Spleen (tissue), 11 donors: ENCODE results near the gene EYA2. TPM values are rescaled to one million over a fixed set of nuclear protein-coding genes. Genes with fewer than 3 reads are reported as not detected.
A peak's percentile ranks its signal among the peaks of the same experiment; 100 is the strongest.

Experiments
- DNase-seq: peaks from one replicate; pipeline ENCODE4 v3.0.0-alpha.2; 2020
- H3K27ac ChIP-seq, 8 donors: fragments of 200-600 bp; sonication (generic) in 7 of 8; 1 replicate in 4 of 8; 2 replicates in 4 of 8; pipeline versions ENCODE4 v1.5.0 to v1.8.0; 2016 to 2021; ENCODE audit warnings: inconsistent platforms in 4 of 8, mild to moderate bottlenecking in 4 of 8, moderate library complexity in 1 of 8
- H3K27me3 ChIP-seq, 7 donors: fragments of 200-600 bp; sonication (generic) in 6 of 7; replicated peaks in 1 of 7; 1 replicate in 4 of 7; 2 replicates in 3 of 7; pipeline versions ENCODE4 v1.5.0 to v1.8.0; 2016 to 2021; ENCODE audit warnings: inconsistent platforms in 3 of 7, mild to moderate bottlenecking in 1 of 7
- H3K36me3 ChIP-seq, 6 donors: fragments of 200-600 bp; sonication (generic) in 5 of 6; 1 replicate in 4 of 6; 2 replicates in 2 of 6; pipeline versions ENCODE4 v1.5.0 to v1.8.0; 2016 to 2021; ENCODE audit warnings: inconsistent platforms in 2 of 6
- H3K4me1 ChIP-seq, 6 donors: fragments of 200-600 bp; sonication (generic) in 5 of 6; 1 replicate in 3 of 6; 2 replicates in 3 of 6; pipeline versions ENCODE4 v1.5.0 to v1.8.0; 2016 to 2021; ENCODE audit warnings: inconsistent platforms in 3 of 6
- H3K4me3 ChIP-seq, 8 donors: fragments of 200-600 bp; sonication (generic) in 7 of 8; 1 replicate in 4 of 8; 2 replicates in 4 of 8; pipeline versions ENCODE4 v1.5.0 to v1.8.0; 2016 to 2021; ENCODE audit warnings: inconsistent platforms in 4 of 8, mild to moderate bottlenecking in 4 of 8, moderate library complexity in 2 of 8
- H3K9me3 ChIP-seq, 8 donors: fragments of 200-600 bp; sonication (generic) in 7 of 8; 1 replicate in 4 of 8; 2 replicates in 4 of 8; pipeline versions ENCODE4 v1.5.0 to v1.8.0; 2016 to 2021; ENCODE audit warnings: inconsistent platforms in 4 of 8
- POLR2A ChIP-seq, 3 donors: fragments of 450-650 bp; IDR thresholded peaks; one replicate each; pipeline ENCODE4 v1.5.1; 2017; ENCODE audit warnings: antibody characterized with exemption in 3 of 3, mild to moderate bottlenecking in 1 of 3
- POLR2AphosphoS5 ChIP-seq, 3 donors: sonication (generic); formaldehyde crosslinking; IDR thresholded peaks; one replicate each; pipeline ENCODE4 v1.5.1; 2017; ENCODE audit warnings: antibody characterized with exemption in 3 of 3
- WGBS, 5 donors: extraction: QIAGEN DNeasy Blood & Tissue Kit in 3 of 5; methylation state at CpG; one replicate each; pipeline versions ENCODE4 v1.1.5 to v1.1.7; 2013 to 2018; 5-methylcytosine and 5-hydroxymethylcytosine counted together
- intact Hi-C: fragments of 100-400 bp; cut with DNase I; formaldehyde crosslinking; loops from one replicate; pipeline ENCODE4 v1.15.0; 2023; ENCODE audit warnings: low total_unique reads
- polyA plus RNA-seq, 3 donors: library from polyadenylated mRNA; stranded (reverse); fragments of 200-250 nt; gene quantifications; one replicate each; pipeline ENCODE4 v1.2.1, GENCODE V29; 2013
- total RNA-seq, 7 donors: library from RNA; depleted of rRNA in 3 of 7; stranded (reverse); fragments of >200 nt in 3 of 7; fragmentation: NEBNext Ultra II Directional in 4 of 7; extraction: Animal tissue kit (Norgen Biotek cat#: 25700) in 4 of 7; gene quantifications; one replicate each; pipeline versions ENCODE4 v1.1.0 to v1.2.1, GENCODE V29; 2016 to 2021
- TF ChIP-seq, protein P1 (sequence below), 11 experiments: fragments of 200-600 bp in 7 of 11; fragments of 450-650 bp in 4 of 11; sonication (generic) in 4 of 11; IDR thresholded peaks in 8 of 11; conservative IDR thresholded peaks in 3 of 11; 1 replicate in 7 of 11; 2 replicates in 4 of 11; pipeline versions ENCODE4 v1.4.0 to v1.8.0; 2016 to 2021; ENCODE audit warnings: antibody characterized with exemption in 11 of 11, inconsistent platforms in 4 of 11, mild to moderate bottlenecking in 1 of 11
- donor health status: healthy with polysubstance abuse.
- donor health status: DM: no; HTN: no; CAD: no; lungs with moderate emphysema.
- donor health status: DM: no; HTN: no; CAD: no.
- donor health status: Bipolar disorder and iron deficiency.
- donor health status: healthy.
- donor health status: DM: no; HTN: no; CAD: no.
- donor health status: DM: yes; HTN: yes; CAD: no.

The EYA2 gene
- total and polyA plus RNA-seq, 10 donors: 0.26 to 0.76 (median 0.51) TPM; not detected in 1

DNA sequence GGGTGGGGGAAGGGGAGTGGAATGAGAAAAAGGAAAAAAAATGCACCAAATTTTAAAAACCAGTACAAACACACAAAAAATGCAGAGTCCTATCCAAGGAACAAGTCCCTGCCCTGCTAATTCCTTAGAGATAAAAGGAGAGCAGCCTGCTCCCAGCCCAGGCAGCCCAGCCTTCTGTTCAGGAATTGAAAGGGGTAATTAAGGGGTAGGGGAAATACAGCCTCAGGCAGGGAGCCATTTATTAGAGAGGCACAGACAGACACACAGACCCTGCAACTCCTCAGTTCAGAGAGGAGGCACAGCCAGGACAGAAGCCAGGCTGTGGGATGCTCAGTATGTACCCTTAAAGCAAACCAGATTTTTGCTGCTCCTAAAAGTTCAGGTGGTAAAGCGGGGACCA is 137.2 kb downstream of the EYA2 start:
- Histone ChIP-seq H3K4me1 (no peaks in the 10 kb centered on the region), H3K27me3 (peaks cover 0 to 7% (median 0%) of the 10 kb centered on the region in 7 donors), H3K36me3 (no peaks in the 10 kb centered on the region), H3K27ac (no peak overlapping the region), H3K9me3 (peaks cover 0 to 22% (median 7%) of the 10 kb centered on the region in 8 donors), H3K4me3 (no peak overlapping the region)
- DNase-seq: no peak
- whole genome bisulfite sequencing, 5 donors: 91 to 100% (median 93%) methylated on average over 1 of the region's 1 CpG
- intact Hi-C loops: no loop called here
- TF ChIP-seq, protein P1, sequence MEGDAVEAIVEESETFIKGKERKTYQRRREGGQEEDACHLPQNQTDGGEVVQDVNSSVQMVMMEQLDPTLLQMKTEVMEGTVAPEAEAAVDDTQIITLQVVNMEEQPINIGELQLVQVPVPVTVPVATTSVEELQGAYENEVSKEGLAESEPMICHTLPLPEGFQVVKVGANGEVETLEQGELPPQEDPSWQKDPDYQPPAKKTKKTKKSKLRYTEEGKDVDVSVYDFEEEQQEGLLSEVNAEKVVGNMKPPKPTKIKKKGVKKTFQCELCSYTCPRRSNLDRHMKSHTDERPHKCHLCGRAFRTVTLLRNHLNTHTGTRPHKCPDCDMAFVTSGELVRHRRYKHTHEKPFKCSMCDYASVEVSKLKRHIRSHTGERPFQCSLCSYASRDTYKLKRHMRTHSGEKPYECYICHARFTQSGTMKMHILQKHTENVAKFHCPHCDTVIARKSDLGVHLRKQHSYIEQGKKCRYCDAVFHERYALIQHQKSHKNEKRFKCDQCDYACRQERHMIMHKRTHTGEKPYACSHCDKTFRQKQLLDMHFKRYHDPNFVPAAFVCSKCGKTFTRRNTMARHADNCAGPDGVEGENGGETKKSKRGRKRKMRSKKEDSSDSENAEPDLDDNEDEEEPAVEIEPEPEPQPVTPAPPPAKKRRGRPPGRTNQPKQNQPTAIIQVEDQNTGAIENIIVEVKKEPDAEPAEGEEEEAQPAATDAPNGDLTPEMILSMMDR (IDR thresholded peaks at IDR 0.05 in 8 of 11, conservative IDR thresholded peaks at IDR 0.05 in 3 of 11): no peak
- no peak for TF ChIP-seq POLR2A (IDR thresholded peaks at IDR 0.05)
- TF ChIP-seq POLR2AphosphoS5 (IDR thresholded peaks at IDR 0.05): no peak

DNA sequence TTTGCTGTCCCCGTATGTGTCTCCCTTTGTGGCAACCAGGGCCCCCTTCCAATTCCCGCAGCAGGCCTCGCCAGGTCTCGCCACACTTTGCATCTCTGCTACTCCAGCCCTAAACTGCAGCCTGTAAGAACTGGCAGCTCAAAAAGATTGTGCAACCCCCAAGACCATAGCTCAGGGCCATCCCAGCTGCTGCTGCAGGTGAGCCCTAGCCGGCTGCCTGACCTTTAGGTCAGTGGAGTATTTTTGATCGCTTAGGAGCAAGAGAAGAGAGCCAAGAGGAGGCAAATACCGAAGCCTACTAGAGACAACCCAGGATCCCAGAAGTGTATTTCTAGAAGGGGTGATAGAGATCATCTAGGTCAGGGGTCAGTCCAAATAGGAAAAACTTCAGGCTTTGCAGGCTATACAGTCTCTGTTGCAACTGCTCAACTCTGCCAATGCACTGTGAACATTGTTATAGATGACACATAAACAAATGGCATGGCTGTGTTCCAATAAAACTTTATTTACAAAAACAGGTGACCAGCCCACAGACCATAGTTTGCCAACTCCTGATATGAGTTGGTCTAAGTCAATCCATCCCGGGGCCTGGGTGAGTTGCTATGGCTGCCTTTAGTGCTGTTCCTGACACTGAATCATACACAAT is 138.4 kb downstream of the EYA2 start:
- no peak overlapping the region for H3K27ac ChIP-seq
- H3K36me3 ChIP-seq: no peaks in the 10 kb centered on the region
- WGBS, 5 donors: 82 to 89% (median 88%) methylated on average over 8 of the region's 8 CpGs
- no peak for DNase-seq
- TF ChIP-seq POLR2AphosphoS5 (IDR thresholded peaks at IDR 0.05) (no peak), POLR2A (IDR thresholded peaks at IDR 0.05) (no peak)
- TF ChIP-seq, protein P1 (IDR thresholded peaks at IDR 0.05 in 8 of 11, conservative IDR thresholded peaks at IDR 0.05 in 3 of 11): no peak
- H3K4me3 ChIP-seq: no peak overlapping the region
- H3K4me1 ChIP-seq: no peaks in the 10 kb centered on the region
- peaks cover 0 to 25% (median 7%) of the 10 kb centered on the region in 8 donors for H3K9me3 ChIP-seq
- no peaks in the 10 kb centered on the region for H3K27me3 ChIP-seq
- intact Hi-C loops: no loop called here

DNA sequence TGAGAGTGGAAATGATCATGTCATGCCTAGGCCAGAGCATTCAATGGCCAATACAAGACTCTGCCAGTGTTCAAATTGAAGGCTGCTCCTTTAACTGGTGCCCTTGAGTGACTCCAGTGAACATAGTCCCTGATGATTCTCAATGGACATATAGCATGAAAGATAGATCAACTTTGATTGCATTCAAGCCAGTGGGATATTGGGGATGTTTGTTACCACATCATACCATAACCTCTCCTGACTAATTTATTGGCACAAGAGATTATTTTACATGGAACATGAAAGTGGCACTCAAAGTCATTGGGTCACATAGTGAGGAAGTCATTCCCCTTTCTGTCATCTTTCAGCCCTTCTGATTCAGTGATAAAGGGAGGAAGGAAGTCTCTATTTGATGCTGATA is 139.0 kb downstream of the EYA2 start:
- H3K36me3 ChIP-seq: no peaks in the 10 kb centered on the region
- H3K27me3 ChIP-seq: no peaks in the 10 kb centered on the region
- H3K4me3 ChIP-seq: no peak overlapping the region
- H3K4me1 ChIP-seq: no peaks in the 10 kb centered on the region
- intact Hi-C loops: no loop called here
- no peak overlapping the region for H3K27ac ChIP-seq
- TF ChIP-seq, protein P1 (IDR thresholded peaks at IDR 0.05 in 8 of 11, conservative IDR thresholded peaks at IDR 0.05 in 3 of 11): no peak
- TF ChIP-seq POLR2AphosphoS5 (IDR thresholded peaks at IDR 0.05): no peak
- TF ChIP-seq POLR2A (IDR thresholded peaks at IDR 0.05): no peak
- peaks cover 0 to 18% (median 2%) of the 10 kb centered on the region in 8 donors for H3K9me3 ChIP-seq
- DNase-seq: no peak

DNA sequence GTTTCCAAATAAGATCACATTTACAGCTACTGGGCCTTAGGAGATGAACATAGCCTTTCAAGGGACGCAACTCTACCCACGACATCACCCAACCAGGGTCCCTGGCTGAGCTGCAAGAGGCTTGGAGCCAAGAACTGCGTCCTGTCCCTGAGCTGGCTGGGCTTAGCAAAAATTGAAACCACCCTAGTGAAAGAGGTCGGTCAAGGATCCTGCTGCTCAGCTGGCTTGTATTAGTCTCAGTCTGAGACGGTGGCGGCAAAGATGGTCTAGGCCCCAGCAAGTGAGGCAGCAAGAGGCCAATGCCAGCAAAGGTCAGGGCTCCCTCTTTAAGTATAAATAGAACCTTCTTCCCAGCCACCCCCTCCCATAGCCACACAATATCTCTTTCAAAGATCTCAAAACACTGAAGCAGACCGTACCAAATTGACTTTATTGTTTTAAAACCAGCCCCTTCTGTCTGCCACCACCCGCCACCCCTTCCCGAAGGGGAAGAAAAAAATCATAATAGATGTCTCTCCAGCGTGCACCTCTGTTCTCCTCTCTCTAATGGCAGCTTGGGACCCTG is 140.5 kb downstream of the EYA2 start:
- Histone ChIP-seq H3K4me3 (no peak overlapping the region), H3K4me1 (no peaks in the 10 kb centered on the region), H3K9me3 (peaks cover 0 to 12% (median 0%) of the 10 kb centered on the region in 8 donors), H3K27ac (peak overlapping the region in 2 of 8 donors; percentile 16 to 31), H3K36me3 (no peaks in the 10 kb centered on the region), H3K27me3 (peaks cover 0 to 8% (median 0%) of the 10 kb centered on the region in 7 donors)
- TF ChIP-seq POLR2AphosphoS5 (IDR thresholded peaks at IDR 0.05): no peak
- TF ChIP-seq, protein P1 (IDR thresholded peaks at IDR 0.05 in 8 of 11, conservative IDR thresholded peaks at IDR 0.05 in 3 of 11): no peak
- TF ChIP-seq POLR2A (IDR thresholded peaks at IDR 0.05): no peak
- intact Hi-C loops: no loop called here
- no peak for DNase-seq
- WGBS, 5 donors: 66 to 81% (median 77%) methylated on average over 10 of the region's 10 CpGs
